ENCODE data around the gene MED6.

The MED6 gene, protein sequence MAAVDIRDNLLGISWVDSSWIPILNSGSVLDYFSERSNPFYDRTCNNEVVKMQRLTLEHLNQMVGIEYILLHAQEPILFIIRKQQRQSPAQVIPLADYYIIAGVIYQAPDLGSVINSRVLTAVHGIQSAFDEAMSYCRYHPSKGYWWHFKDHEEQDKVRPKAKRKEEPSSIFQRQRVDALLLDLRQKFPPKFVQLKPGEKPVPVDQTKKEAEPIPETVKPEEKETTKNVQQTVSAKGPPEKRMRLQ

DNA sequence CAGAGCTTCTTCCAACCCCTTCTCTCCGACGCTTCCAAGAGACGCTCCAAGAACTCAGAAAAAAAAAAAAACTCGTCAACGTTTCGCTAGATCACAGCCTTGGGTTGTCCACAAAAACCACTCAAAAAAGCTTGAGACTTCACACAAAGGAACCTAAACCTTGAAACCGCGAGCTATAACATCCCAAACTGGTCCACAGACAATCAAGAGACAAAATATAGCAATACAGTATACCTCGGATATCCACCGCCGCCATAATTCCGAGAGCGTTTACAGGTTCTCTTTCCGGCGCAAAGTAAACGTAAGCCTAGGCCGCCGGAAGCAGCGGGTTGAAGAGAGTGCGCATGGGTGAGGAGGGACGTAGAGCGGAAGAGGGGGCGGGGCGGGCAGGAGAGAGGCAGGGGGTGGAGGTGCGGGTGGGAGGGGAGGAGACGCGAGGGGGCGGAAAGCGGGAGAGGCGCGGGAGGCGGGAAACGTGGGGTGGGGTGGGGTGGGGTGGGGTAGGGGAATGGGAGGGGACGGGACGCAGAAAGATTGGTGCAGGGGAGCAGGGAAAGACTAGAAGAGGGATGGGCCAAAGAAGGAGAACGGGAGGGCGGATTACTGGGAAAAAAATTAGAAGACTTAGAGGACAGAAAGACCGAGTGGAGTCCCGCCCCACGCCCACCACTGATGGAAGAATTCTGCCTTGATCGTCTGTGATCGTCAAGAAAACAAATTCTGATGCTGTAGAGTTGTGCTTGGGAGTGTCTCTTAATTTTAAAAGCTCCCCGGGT is at the start of gene MED6:
TSS of gene MED6 (minus strand) at position 274 of the 776 bp plus-strand sequence. CDS start at position 256, 18 bp downstream.
- peak; percentile 98 for DNase-seq

DNA sequence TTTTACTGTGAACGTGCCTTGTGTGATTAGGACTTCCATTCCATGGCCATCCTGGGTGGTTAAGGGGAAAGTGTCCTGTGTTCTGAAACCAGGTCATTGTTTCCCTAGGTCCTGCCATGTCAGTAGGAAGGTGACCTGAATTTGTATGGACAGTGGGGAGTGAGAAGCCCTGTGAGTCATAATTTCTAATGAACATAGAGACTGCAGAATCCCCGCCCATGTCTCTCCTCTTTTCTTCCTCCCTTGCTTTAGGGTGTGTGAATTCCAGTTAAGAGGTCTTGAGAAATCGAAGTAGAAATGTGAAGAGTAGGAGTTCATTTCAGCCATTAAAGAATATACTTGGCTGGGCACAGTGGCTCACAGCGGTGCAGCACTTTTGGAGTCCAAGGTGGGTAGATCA is 49.3 kb upstream of the MED6 start:
- DNase-seq: no peak

DNA sequence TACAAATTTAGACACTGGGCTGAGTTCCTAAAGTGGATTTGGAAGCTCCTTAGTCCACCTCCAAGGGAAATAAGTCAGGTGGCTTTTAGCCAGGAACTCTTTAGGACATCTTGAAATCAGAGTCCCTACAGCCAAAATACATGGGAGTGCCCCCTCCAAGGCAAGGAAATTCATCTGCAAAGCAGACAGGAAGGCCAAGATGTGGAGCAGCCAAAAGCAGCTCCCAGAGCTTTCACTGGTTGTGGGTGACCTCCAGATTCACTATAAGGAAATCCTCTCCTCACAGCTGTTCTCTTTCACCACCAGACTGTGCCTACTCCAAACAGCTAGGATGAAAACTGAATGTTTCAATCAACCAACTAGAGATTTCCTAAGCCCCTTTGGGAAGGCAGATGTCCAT is 47.9 kb upstream of the MED6 start:
- no peak for DNase-seq

DNA sequence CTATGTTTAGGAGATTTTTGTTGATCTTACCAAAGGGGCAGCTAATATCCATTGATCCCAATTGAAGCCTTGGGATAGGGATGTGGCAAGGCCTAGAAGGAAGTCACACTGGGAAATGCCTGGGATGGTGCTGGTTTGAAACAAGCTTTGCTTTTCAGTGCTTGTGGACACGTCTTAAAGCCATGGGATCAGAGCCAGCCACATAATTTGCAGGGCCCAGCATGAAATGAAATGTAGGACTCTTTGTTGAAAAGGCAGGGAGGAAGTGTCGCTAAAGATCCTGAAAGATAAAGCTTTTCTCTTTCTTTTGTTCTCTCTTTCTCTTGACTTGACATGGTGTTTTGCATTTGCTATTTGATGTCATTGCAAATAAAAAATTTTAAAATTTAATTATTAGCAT is 46.2 kb upstream of the MED6 start:
- DNase-seq: no peak

DNA sequence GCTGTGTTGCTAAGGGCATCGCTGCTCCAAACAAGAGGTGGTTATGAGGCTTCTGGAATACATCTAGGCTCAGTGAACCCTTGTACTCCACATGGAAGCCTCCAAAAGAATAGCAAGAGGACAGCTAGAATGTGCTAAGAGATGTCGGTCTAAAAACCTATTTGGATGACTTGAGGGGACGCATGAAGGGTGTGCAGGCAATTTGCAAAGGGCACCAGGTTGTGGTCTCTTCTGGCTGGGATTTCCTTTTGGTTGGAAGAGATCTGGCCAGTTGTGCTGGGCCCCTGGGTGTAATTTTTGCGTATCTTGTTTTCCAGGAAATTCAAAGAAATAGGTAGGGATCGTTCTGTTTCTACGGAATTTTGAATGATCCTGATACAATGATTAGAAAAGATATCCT is 45.4 kb upstream of the MED6 start:
- DNase-seq: no peak

DNA sequence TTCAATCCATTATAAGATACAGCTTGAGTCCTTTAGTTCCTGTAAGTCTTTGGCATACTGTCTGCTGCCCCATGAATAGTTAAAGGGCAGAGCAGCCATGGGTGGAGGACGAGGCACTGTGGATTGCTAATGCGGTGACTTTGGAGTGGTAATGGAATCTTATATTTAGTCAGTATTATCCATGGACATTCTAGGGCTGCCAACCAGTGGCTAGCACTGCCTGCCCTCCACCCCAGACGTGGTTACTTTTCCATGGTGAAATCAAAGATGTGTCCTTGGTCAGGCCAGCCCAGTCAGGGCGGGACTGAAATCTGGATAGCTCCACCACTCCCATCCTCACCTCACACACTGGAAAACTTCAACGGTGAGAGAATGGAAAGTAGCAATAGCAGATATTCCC is 43.5 kb upstream of the MED6 start:
- DNase-seq: no peak

DNA sequence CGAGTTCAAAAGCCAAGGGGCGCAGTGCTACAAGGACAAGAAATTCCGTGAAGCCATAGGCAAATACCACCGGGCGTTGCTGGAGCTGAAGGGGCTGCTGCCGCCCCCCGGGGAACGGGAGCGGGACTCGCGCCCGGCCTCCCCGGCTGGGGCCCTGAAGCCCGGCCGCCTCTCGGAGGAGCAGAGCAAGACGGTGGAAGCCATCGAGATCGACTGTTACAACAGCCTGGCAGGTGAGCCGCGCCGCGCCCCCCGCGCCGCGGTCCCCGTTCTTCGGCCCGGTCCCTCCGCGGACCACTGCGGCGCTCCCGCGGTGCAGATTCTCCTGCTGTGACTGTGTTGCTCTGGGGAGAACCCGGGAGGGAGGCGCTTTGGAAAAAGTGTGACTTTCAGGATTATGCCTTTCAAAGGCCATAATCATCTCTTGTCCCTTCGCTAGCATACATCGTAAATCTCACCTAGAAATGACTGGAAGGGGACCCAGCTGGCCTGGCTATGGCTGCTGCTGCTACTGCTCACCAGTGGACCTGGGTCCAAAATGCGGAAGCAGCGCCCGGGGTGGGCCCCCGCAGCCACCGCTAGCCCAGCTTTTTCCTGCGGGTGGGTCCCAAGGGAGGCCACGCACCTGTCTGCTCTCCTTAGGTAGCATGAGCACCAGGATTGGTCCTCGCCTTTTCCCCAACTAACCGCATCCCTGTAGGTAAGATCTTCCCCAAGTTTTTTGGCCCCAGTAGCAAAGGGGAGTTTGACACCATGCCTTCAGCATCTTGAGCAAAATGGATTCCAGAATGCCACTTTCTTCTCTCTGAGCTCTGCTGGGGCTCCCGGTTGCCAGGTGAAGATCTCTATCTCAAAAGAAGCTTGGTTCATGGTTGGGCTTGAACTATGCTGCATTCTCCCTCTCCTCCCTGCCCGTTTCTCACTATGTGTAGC is 42.1 kb upstream of the MED6 start:
- peak; percentile 56 for DNase-seq

DNA sequence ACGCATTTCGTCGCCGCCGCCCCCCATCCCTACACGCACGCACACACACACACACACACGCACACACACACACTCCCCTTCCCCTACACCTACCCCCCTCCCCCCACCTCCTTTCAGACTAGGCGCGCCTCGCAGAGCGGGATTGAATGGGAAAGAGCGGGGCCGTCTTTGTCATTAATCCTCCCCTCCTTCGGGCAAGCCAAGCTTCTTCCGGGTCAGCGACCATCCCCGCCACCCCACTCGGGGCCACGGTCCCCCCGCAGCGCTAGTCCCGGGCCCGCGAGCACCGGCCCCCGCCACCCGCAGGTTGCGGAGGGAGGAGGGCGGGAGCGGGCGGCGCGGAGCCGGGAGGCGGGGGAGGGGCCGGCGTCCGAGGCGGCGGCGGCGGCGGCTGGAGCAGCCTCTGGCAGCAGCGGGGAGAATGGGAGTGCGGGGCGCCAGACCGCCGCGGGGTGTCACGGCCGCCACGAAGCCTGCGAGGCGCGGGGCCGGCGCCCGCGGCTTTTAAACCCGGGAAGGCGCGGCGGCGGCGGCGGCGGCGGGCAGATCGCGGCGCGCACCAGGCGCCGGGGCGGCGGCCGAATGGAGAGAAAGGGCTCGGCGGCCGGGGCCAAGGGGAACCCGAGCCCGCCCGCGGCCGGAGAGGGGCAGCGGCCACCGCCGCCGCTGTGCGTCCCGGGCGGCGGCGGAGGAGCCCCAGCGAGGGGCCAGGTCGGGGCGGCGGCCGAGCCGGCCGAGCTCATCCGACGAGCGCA is 41.3 kb upstream of the MED6 start, which contains the start of gene TTC9:
TSS of gene TTC9 (plus strand) at position 369 of the 755 bp plus-strand sequence. CDS start at position 583, 214 bp downstream.
- DNase-seq: peak; percentile 32

DNA sequence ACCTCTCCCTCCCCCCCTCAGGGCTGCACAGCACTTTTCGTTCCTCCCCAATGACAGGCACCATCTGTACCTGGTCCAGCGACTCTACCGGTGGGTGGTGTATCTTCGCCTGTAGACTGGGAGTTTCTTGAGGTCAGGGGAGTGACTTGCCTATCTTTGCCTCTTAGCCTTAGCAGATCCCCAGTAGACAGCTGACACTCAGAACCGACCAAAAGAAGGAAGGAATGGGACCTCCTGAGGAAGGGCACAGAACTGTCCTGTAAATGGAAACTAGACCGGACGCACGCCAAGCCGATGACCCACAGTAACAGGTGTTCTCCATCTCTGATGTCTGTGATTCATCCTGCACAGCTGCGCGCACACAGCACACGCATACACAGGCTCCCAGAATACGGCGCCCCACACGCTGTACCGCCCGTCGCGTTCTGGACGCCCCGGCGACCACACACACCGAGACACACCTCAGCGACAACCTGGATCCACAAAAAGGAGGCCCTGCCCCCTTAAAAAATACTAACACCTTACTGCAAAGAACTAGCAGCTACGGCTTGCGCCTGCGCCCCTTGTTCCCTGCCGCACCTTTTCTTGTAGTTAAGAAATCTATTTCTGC is 40.6 kb upstream of the MED6 start:
- DNase-seq: peak; percentile 34

DNA sequence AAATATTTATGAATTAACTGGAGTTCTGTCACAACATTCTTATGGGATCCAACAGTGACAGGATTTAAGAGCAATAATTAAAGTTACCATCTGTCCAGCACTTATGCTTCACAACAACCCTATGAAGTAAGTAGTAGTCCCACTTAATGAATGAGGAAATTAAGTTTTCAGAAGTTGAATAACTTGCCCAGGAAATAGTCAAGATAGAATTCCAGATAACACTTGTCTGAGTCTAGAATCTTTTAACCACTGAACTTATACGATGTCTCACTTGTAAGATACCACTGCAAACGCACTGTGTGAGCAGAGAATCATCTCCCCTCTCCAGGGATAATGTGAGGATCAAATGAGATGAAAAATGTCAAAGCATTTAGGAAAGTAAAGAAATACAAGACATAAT is 38.0 kb upstream of the MED6 start:
- DNase-seq: peak; percentile 30

DNA sequence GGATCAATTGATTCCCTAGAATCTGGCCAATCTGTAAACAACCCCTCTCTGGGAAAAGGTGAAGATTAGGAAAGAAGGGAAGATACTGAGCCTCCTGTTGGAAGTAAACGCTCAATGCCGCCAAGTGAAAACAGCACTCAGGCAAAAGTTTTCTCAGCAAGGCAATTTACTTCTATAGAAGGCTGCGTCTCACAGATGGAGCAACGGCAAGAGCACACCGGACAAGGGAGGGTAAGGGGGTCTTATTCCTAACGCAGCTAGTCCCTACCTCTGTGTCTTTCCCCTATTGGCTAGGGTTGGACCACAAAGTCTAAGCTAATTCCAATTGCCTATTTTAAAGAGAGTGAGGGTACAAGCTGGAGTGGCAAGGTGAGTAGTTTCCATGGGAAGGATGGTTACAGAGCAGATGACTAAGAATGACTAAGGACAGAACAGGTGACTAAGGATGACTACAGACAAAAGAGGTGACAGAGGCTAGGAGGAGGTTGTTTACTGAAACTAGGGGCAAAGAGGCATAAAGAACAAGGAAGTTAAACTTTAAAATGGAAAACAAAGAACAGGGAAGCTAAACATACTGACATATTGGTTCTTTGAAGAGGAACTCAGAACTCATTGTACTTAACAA is 35.6 kb upstream of the MED6 start:
- DNase-seq: no peak

DNA sequence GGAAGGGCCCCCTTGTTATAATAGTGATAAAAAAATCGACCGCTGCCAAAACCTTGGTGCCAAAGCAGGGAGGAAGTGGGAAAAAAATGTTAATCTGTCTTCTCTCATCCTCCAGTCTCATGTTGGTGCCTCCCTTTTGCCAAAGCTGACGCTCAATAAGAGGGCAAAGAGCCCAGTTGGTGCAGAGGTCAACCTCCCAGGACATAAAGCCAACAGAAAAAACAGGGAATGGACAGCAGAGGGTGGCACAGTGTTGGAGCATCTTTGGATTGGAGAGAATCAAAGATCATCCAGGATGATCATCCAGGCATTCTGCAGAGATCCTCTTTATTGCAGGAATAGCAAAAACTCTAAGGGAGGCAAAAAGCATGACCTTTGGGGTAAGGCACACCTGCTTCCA is 31.5 kb upstream of the MED6 start:
- no peak for DNase-seq

DNA sequence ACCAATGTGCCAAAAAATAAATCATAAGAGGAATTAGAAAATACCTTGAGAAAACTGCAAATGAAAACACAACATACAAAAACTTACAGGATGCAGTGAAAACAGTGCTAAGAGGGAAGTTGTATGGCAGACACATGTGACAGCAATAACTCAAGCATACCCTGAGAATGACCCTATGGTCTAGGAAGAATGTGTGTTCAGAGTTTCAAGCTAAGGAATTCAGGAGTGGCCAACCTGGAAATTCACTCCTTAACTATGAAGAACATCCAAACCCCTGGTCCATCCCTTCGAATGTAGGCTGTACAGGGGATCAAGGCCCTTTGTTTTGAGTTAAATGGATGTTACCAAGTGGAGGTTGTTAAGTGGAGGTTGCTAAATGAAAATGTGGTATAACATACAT is 24.5 kb upstream of the MED6 start:
- no peak for DNase-seq

DNA sequence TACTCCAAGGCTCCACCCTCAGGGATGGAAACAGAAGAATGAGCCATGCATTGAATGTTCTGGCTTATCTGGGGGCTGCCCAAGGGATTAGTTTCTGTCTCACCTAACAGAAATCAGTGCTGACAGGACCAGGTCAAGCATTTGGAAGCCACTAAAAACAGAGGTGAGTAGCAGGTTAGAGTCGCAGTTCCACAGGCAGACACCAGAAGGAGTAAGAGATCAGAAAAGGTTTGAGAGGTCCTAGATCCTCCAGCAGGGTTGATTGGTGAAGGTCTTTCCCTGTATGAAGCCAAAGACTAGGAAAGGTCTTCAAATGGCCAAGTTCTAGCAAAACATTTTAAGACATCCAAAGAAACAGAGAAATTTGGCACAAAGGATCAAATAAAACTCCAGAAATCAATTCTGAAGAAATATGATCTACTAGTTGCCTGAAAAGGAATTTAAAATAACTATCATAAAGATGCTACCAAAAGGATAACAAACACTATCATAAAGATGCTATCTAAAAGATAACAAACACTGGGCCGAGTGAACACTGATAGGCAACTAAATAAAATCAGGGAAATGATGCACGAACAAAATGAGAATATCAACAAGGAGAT is 21.8 kb upstream of the MED6 start:
- peak; percentile 73 for DNase-seq

DNA sequence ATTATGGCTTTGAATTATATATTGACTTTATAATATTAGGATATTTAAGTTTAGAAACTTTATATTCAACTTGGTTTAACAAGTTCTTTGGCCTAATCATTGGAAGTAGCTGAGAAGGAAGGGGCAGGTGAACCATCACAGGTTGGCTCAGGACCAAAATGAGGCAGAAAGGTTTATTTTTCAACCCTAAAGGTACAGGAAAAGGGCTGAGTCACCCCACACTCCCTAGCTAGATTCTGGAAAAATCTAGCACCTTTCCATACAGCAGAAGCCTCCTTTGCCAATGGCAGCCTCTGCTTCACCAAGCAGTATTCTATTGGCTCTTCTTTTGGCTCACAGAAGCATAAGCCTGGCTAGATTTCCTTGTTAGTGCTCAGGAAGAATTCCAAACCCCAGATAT is 19.3 kb upstream of the MED6 start:
- no peak for DNase-seq

DNA sequence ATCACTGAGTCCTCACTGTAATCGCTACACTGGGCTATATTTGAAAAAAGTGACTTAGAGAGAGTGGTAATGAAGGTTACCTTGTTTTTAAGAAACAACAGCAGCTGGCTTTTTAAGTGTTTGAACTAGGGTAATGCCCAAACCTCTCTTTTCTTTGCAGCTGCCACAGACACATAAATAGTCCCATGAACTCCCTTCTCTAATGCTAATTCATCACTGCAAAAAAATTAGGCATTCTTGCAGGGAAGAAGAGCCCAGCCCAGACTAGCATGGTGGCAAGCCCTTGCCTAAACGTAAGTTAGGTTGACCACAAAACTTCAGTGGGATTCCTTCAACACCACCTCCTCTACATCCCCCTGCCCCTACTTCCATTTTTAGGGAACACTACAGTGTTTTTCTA is 17.9 kb upstream of the MED6 start:
- DNase-seq: no peak

DNA sequence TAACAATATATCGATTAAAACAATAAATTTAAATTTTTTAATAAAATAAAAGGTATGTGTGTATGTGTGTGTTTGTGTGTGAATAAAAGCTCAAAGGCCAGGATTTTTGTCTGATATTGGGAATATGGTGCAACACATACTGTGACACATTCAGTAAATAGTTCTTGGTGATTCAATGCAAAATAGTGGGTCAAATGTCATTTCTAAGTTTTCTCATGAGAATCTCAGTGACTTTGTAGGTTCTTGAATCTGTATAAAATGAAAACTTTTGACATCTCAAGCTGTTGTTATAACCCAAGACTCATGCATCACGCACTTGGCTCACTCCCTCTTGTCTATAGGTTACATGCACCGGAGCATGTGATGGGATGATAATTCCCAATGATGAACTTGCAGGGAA is 16.2 kb upstream of the MED6 start:
- no peak for DNase-seq

DNA sequence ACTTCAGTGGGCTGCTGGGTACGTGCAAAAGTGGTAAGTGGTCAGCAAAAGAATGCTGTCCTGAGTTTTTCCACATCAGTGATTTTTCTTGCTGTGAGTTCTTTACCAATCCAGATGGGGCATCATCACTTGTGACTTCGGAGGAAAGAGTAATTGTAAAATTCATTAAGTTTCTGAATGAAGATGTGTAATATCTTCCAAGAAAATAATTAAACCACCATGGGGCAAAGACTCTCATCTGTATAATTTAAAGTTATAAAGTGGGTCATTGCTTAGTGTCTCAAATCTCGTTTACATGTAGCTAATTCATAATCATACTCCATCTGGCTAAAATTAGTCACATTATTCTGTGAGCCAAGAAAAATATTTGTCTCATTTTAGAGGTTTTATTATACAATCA is 10.8 kb upstream of the MED6 start:
- DNase-seq: no peak

DNA sequence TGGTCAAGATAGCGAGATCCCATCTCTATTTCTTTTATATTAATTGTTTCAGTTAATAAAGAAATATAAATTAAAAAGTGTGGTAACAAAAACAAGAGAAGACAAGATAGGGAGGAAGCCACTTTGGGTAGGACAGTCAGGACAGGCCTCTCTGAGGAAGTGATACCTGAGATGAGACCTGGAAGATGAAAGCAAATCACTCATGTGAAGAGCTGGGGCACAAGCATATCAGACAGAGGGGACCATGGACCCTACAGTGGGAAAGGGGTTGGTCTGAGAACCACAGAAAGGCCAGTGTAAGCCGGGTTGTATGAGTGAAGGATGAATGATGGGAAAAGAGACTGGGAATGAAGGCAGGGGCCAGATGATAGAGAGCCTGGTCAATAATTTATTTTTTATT is 1.8 kb upstream of the MED6 start:
- DNase-seq: no peak

DNA sequence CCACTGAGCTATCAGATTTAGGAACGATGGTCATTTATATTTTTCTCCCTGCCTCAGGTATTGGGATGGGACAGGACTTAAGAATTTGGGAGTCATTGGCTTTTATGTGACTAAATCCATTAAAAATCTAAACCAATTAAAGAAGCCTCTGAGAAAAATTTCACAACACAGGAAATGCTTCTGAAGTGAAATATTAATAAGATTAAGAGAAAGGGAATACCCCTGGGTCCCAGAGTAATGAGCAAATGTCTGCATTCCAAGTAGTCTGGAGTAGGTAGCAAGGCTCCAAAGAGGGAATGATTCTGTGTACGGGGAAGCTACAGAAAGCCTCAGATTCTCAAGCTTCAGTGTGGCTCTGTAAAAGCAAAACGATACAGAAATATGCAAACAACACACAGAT is 707 bp upstream of the MED6 start:
- no peak for DNase-seq

DNA sequence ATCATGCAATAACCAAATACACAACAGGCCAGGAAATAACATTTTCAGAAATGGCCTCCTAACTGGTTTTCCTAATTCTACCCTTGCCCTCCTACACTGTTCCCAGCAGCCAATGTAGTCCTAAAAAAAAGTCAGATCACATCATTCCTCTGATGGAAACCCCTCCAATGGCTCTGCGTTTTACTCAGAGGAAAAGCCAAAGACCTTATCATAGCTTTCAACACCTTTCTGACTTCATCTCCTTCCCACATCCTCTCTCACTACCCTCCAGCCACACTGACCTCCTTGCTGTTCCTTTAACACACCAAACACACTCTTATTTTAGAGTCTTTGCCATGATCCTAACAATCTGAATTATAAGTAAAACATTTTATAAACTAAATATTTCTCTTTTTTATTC is 1.1 kb downstream of the MED6 start:
- no peak for DNase-seq
